Measurements from ENCODE around the gene COL18A1.
"Not testable (repeated sequence)": the region's sequence is repeated elsewhere in the genome, so short reads cannot be mapped to it uniquely, and the experiment has no call there.

The COL18A1 gene

DNA sequence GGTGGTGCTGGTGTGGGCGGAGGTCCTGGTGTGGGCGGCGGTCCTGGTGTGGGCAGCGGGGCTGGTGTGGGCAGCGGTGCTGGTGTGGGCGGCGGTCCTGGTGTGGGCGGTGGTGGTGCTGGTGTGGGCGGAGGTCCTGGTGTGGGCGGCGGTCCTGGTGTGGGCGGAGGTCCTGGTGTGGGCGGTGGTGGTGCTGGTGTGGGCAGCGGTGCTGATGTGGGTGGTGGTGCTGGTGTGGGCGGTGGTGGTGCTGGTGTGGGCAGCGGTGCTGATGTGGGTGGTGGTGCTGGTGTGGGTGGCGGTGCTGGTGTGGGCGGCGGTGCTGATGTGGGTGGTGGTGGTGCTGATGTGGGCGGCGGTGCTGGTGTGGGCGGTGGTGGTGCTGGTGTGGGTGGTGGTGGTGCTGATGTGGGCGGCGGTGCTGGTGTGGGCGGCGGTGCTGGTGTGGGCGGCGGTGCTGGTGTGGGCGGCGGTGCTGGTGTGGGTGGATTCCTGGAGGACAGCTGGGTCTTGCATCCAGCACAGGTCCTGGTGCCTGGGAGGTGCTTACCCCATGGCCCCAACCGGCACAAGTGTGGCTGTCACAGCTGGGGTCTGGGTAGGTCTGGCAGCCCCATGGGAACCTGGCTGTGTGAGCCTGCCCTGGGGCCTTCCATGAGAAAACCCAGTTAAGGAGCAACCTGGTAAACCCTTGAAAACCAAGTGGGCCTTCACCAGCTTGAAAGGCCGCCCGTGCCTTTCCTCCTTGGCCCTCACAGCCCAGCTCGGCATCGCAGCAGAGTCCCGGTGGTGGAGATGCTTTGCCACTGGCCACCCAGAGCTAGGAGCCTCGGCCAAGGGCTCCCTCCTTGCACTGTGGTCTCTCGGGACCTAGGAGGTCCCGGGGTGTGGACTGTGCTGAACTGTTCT is 38.0 kb downstream of the COL18A1 start:
- not testable (repeated sequence) for DNase-seq

DNA sequence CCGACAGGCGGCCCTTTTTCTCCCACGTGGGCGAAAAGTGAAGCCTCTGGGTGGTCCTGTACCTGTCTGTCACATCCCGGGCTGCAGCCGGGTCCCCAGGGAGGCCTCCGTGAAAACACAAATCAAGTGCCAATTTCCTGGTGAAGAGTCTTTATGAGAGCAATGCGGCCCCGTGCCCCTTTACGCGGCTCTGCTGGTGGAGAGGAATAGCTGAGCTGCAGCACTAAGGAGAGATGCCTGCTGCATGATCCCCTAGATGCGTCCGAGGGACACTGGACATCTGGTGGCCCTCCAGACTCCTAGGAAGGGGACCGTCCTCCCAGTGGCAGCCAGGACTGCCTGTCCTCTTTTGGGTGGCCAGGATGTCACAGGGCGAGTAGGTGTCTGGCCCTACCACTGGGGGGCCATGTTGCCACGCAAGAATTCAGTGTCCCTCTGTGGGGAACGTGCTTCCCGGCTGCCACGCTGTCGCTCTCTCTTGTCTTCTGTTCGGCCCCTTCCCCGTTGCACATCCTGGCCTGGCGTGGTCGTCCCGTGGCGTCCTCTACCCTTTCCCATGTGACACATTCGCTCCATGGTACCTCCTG is 38.7 kb downstream of the COL18A1 start:
- no peak for DNase-seq

DNA sequence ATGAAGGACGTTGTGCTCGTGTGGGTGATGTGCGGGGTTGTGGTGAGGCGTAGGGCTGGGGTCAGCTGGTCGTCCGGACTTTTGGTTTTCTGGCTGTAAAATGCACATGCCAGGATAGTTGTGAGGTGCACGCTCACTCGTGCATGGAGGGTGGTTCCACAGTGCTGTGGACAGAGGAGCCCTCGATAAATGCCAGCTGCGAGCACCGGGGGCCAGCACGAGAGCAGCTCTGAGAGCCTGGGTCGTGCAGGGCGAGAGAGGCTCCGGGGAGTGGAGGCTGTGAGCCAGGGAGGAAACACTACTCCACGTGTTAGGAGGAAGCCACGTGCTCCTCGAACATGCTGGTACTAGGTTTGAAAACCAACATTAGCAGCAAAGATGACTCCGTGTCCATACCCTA is 39.4 kb downstream of the COL18A1 start:
- DNase-seq: no peak

DNA sequence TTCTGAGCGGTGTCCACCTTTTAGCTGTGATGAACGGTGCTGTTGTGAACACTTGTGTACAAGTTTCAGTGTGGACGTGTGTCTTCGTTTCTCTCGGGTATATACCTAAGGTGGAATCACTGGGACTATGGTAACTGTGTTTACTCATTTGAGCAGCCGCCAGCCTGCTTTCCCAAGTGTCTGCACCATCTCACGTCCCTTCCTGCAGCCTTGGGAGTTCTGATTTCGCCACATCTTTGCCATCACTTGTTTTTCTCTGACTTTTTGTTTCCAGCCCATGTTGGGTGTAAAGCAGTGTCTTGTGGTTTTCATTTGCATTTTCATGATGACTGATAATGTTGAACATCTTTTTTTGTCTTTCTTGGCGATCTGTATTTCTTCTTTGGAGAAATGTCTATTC is 40.4 kb downstream of the COL18A1 start:
- no peak for DNase-seq

DNA sequence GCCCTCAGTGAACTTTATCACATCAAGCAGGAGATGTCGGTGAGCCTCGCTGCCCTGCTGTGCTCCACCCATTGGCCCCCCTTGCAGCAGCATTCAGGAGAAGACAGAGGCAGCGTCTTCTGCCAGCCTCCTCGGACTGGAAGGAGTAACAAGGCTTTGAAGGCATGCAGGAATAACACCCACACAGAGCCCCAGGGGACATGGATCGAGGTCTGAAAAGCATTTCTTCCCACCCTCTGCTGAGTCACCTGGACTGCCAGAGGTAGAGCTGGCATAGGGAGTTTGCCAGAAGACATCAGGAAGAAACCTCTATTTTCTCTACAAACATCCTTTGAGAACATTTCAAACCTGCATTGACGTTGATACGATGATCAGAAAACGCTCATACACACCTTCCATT is 42.9 kb downstream of the COL18A1 start:
- no peak for DNase-seq

DNA sequence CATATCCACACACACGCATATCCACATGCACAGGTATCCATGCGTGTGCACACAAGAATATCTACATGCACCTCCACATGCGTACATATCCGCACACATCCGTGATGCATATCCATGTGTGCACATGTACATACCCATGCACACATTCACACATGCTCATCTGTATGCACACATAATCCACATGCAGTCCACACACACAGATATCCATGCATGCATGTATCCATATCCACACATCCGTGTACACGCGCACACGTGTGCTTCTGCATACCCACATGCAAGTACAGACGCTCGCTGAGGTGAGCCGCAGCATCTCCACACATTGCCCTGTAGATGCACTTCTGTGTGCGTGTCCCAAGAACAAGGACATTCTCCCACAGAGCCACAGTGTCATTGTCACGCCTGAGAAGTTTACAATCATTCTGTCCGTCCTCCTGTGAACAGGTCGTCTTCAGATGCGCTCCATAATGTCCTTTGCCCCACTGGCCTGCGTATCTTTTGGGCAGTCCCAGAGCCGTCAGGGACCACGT is 43.4 kb downstream of the COL18A1 start:
- DNase-seq: no peak

DNA sequence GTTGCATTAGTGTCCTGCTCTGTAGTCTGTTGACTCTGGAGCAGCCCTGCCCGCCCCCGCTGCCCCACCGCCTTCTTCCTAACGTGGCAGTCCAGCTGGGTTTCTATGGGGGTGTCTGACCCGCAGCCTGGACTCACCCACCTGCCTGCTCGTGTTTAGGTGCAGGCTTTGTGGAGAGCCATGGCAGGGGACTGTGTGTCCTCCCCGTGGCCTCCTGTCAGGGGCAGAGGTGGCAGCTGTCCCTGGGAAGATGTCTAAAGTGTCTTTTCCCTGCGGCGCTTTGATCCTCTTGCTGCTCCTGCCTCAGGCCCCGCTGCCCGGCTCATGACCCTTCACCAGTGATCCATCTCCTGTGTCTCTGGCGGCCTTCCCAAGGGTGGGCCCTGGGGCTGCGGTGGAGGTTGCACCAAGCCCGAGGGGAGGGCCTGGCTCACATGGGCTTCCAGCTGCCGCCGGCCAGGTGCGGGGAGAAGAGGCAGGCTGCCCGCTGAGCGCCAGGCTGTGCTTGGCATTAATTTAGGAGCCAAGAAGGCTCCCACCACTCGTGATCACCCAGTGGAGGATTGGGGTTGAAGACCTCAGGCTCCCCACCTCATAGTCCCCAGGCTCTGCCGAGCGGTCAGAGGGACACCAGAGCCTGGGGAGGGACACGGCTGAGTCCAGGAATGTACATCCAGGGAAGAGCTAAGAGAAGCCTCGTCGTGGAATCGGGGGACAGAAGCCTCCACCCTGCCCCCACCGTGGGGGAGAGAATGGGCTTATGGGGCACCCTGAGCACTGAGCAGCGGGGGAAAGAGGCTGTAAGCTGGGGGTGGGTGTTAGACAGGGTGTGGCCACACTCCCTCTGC is 44.1 kb downstream of the COL18A1 start:
- DNase-seq: no peak

DNA sequence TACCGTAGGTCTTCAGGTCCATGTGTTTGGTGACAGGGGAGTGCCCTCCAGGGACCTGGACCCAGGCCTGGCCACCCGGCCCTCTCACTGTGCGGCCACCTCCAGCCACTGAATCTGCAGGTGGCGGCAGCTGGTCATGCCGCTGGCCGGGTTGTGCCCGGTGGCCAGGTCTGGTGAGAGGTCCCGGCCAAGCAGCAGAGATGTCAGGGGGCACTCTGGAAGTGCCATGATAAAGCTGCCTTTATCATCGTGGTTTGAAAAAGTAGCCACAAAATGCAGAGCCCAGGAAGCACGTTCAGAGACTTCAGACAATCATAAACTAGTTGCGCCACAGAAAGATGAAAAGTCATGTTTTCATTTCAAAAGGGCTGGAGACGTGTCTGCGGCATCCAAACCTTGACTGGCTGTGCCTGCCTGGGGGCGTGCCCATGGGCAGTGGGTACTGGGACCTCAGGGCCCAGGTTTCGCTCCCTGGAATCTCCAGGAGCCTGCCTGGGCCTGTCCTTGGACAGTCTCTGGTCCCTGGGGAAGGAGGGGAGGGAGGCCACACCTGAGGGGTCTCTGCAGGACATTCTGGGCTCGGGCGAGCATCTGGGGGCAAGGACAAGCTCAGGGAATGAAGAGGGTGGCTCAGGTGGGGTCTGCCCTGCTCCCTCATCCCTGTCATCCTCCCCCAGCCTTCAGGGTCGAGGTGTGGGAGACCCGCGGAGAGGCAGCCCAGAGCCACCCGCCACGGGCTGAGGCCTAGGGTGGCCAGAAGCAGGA is 44.9 kb downstream of the COL18A1 start:
- no peak for DNase-seq

DNA sequence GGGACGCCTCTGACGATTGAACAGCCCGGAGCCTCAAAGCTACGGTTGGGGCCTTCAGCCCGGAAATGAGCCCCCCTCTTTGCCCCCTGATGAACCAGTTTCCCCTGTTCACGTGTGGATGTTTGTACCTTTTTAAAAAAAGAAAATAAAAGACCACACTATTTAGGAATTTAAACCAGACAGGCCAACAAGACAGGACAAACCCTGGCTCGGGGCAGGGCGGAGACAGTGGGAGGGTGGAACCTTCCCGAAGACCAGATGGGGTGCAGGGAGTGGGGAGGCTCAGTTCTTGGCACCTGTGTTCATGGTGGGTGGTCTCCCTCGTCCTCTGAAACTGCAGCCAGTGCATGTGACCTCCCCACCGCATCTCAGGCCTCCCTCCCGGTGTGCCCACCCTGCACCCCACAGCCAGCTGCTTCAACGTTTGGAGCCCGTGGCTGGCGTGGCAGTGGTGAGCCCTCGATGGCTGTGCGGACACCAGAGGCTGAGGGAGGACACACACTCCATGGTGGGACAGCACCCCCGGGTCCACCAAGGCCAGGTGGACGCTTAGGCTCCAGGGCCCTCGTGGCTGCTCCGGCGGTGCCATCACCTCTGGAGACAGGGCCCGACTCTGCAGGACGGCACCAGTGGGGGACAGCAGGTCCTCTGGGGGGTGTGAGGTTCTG is 45.6 kb downstream of the COL18A1 start:
- no peak for DNase-seq

DNA sequence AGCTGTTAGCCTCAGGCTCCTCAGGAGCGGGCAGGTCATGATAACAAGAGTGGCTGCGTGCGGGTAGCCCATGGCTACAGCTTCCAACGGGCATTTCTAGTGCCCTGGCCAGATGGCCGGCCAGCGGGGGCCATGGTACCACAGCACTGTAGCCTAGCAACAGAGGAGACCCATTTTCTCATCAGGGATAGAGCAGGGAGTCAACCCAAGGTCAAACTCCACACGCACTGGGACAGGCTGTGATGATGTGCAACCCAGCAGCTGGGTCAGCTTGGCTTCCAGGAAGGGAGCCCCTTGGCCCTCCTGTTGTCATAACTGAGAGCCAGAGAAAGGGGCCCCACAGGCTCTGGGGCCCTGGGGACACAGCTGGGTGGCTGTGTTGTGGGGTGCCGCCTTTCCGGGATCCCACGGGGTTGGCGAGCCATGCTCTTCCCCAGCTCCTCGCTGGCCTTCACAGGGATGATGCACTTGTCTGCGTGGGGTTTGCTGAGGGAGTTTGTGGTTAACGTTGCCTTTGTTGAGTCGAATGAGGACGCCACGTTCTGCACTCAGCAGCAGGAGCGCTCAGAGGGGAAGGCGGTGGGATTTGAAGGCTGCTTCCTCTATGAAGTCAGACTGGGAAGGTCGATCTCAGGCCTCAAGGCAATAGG is 46.3 kb downstream of the COL18A1 start:
- no peak for DNase-seq

DNA sequence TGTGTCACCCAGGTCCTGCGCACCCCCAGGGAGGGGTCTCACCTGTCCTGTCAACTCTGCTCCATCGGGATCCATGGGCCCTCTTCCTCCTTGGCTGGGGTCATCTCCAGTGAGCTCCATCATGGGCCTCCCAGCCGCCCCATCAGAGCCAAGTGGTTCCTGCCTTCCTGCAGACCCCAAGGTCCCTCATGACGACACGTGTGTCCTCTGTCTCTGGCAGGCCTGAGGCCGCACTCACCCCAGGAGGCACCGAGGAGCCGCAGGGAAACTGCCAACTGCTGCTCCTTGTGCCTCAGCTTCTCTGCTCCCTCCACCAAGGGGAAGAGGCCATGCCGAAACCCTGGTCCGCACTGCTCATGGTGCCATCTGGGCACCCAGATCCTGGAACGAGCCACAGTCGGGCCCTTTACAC is 46.8 kb downstream of the COL18A1 start:
- DNase-seq: no peak

DNA sequence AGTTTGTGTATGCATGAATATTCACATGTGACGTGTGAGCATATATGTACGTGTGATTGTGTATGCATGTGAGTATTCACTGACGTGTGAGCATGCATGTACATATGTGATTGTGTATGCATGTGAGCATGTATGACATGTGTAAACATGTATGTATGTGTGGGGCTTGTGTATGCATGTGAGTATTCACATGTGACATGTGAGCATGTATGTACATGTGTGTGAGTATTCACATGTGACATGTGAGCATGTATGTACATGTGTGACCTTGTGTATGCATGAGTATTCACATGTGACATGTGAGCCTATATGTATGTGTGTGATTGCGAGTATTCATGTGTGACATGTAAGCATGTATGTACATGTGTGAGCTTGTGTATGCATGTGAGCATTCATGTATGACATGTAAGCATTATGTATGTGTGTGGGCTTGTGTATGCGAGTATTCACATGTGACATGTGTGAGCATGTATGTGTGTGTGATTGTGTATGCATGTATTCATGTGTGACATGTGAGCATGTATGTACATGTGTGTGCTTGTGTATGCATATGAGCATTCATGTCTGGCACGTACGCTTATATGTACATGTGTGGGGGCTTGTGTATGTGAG is 47.8 kb downstream of the COL18A1 start:
- DNase-seq: no peak

DNA sequence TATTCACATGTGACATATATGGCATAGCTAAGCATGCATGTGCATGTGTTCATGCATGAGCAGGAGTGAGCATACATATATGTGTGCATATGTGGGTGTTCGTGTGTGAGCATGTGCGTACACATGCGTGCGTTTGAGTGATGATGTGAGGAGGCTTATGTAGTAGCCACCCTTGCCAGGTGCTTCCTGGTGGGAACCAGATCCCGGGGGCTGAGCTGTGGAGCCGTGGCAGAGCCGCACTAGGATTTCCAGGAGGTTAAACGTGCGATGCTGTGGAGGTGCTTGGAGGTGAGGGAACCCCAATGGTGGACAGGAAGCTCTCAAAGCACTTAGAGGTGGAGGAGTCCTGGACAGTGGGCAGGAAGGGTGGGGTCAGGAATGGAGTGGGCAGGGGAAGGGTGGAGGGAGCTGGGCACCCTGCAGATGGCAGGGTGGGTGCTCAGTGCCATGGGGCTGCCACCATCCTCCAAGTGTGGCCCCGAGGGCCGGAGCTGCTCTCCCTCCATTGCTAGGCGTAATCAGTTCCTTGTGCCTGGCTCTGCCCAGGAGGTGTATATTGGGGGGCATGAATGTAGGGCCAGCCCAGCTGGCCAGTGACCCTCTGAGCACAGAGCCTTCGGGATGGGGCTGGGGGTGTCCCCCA is 48.5 kb downstream of the COL18A1 start:
- no peak for DNase-seq

DNA sequence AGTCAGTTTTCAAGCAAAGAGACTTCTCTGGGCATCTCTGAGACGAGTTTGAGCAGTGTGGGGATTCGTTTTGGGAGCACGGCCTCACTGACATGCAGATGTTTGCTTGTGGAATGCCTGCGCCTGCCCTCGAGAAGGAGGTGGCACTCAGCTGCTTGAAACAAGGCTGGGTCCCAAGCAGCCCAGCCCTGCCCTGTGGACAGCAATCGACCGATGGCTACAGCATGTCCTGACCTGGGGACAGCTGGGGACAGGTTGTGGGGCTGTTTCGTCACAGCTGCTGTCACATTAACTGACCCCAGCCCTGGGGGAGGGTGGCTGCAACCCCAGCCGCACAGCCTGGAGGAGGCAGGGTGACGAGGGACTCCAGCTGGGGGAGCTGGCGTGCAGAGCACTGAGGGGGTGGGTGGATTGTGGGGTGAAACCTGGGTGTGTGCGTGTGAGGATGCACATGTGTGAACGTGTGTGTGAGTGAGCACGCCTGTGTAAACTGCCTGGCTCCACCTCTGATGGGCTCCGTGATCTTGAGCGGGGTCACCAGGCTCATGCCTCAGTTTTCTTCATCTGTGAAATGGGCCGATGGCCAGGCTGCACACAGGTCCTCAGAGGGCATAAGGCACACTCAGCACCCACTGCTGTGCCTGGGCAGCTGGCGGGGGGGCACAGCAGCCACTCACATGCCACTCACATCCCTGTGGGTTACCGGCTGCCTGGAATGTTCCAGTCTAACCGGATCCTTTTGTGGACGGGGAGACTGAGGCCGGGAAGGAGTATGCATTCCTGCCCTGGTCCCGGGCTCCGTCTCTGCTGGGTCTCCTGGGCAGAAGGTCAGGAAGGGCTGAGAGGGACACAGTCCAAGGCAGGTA is 49.3 kb downstream of the COL18A1 start:
- no peak for DNase-seq

DNA sequence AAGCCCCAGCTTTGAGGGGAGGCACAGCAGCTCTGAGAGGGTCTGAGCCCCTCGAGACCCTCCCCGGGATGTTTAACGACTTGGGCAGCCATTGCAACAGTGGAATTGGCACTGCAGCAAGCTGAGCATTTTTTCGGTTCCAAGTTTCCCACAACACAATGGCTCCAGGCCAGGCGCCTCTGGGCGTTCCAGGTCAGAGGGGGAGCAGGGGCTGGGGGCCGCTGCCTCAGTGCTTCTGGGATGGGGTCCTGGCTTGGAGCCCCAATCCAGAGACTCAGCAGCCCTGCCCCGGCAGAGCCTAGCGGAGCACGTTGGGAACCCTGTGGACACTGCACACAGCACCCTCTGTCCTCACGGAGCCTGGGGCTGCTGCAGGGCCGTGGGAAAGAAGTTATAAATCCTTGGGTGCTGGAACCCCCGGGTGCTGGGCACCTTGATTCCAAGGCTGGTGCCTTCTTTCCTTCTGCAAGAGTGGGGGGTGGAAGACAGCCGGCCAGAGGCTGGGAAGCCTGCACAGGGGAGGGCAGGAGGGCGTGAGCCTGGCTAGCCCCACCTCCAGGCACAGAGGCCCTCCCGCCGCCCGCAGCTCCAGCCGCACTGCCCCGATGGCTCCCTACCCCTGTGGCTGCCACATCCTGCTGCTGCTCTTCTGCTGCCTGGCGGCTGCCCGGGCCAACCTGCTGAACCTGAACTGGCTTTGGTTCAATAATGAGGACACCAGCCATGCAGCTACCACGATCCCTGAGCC is 50.1 kb downstream of the COL18A1 start:
- no peak for DNase-seq

DNA sequence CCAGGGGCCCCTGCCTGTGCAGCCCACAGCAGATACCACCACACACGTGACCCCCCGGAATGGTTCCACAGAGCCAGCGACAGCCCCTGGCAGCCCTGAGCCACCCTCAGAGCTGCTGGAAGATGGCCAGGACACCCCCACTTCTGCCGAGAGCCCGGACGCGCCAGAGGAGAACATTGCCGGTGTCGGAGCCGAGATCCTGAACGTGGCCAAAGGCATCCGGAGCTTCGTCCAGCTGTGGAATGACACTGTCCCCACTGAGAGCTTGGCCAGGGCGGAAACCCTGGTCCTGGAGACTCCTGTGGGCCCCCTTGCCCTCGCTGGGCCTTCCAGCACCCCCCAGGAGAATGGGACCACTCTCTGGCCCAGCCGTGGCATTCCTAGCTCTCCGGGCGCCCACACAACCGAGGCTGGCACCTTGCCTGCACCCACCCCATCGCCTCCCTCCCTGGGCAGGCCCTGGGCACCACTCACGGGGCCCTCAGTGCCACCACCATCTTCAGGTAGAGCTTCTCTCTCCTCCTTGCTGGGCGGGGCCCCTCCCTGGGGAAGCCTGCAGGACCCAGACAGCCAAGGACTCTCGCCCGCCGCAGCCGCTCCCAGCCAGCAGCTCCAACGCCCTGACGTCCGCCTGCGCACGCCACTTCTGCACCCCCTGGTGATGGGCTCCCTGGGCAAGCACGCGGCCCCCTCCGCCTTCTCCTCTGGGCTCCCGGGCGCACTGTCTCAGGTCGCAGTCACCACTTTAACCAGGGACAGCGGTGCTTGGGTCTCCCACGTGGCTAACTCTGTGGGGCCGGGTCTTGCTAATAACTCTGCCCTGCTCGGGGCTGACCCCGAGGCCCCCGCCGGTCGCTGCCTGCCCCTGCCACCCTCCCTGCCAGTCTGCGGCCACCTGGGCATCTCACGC is 51.0 kb downstream of the COL18A1 start:
- no peak for DNase-seq

DNA sequence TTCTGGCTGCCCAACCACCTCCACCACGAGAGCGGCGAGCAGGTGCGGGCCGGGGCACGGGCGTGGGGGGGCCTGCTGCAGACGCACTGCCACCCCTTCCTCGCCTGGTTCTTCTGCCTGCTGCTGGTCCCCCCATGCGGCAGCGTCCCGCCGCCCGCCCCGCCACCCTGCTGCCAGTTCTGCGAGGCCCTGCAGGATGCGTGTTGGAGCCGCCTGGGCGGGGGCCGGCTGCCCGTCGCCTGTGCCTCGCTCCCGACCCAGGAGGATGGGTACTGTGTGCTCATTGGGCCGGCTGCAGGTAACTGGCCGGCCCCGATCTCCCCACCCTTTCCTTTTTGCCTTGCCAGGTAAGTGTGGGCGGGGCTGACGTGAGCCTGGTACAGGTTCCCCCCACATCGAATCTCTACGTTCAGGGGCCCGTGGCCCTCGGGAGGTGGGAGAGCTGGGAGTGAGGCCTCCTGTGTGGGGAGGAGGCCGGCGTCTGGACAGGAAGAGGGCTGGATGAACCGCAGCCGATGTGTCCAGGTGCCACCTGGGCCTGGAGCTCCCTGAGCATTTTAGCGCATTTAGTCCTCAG is 51.7 kb downstream of the COL18A1 start:
- DNase-seq: no peak
